ENCODE results near the gene NTN1.

DNA sequence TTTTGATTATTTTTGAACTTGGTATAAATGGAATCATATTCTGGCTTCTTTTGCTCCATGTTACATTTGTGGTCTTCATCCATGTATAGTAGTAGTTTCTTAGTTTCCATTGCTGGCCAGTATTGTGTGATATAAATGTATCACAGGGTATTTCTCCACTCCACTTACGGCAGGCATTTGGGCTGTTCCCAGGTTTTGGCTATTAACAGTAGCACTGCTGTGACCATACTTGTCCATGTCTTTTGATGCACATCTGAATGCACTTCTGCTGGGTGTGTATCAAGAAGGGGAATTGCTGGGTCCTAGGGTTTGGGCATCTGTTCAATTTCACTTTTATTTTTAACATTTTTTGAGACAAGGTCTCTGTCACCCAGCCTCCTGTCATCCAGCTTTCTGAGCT is 13.9 kb downstream of the NTN1 start:
- no peak for TF ChIP-seq POLR2A (IDR thresholded peaks at IDR 0.05)
- no peak for TF ChIP-seq CTCF (IDR thresholded peaks at IDR 0.05)
